ENCODE measurements around the gene ARPC5L.
"Not testable (repeated sequence)": the region's sequence is repeated elsewhere in the genome, so short reads cannot be mapped to it uniquely, and the experiment has no call there.

The ARPC5L gene

GRCh38 chr9:124841075-124841821 is 20.7 kb upstream of the ARPC5L start:
- DNase-seq: no peak

GRCh38 chr9:124843456-124844034 is 18.4 kb upstream of the ARPC5L start:
- DNase-seq: no peak

- DNase-seq: no peak
Observed at GRCh38 chr9:124844291-124844690, 17.6 kb upstream of the ARPC5L start.

- not testable (repeated sequence) for DNase-seq
Observed at GRCh38 chr9:124846467-124846866, 15.5 kb upstream of the ARPC5L start.

GRCh38 chr9:124846969-124847368 is 15.0 kb upstream of the ARPC5L start:
- no peak for DNase-seq

- no peak for DNase-seq
Observed at GRCh38 chr9:124849801-124850200, 12.1 kb upstream of the ARPC5L start.

GRCh38 chr9:124852121-124852828 is 9.7 kb upstream of the ARPC5L start:
- no peak for DNase-seq

GRCh38 chr9:124852829-124853531 is 8.9 kb upstream of the ARPC5L start, which contains the start of gene WDR38:
WDR38 (plus strand) TSS chr9:124853460; CDS start chr9:124853532, 72 bp downstream.
- DNase-seq: peak; percentile 86

GRCh38 chr9:124853605-124854143 is 8.3 kb upstream of the ARPC5L start:
- no peak for DNase-seq

- DNase-seq: no peak
Observed at GRCh38 chr9:124854161-124854560, 7.8 kb upstream of the ARPC5L start.

- no peak for DNase-seq
Observed at GRCh38 chr9:124854822-124855221, 7.1 kb upstream of the ARPC5L start.

GRCh38 chr9:124855566-124855943 is 6.4 kb upstream of the ARPC5L start:
- DNase-seq: no peak

- DNase-seq: no peak
Observed at GRCh38 chr9:124855944-124856765, 5.8 kb upstream of the ARPC5L start.

- DNase-seq: no peak
Observed at GRCh38 chr9:124857533-124858162, 4.3 kb upstream of the ARPC5L start.

- no peak for DNase-seq
Observed at GRCh38 chr9:124858330-124859046, 3.4 kb upstream of the ARPC5L start.

- DNase-seq: no peak
Observed at GRCh38 chr9:124859803-124860581, 1.9 kb upstream of the ARPC5L start.

GRCh38 chr9:124860582-124861341 is 1.2 kb upstream of the ARPC5L start:
- no peak for DNase-seq

GRCh38 chr9:124863371-124863871 is 1.5 kb downstream of the ARPC5L start:
- no peak for DNase-seq
